ENCODE measurements around the gene KLK14.

KLK14 gene

GRCh38 chr19:51082611-51083010 is at the start of gene KLK14:
Gene KLK14 (minus strand): TSS chr19:51082887. CDS start chr19:51082614, 273 bp downstream.
- Histone ChIP-seq H3K4me3 (ENCODE audit: low read depth, low read length) (no peak within 1 kb of the TSS), H3K27me3 (ENCODE audit: control insufficient read depth, insufficient read depth, low read length) (peaks cover 4% of the 10 kb centered on the region), H3K4me1 (ENCODE audit: control insufficient read depth, insufficient read depth, low read length) (no peaks in the 10 kb centered on the region), H3K9ac (ENCODE audit: low read depth, low read length) (no peak within 1 kb of the TSS), H3K9me3 (ENCODE audit: control insufficient read depth, insufficient read depth, low read length) (no peaks in the 10 kb centered on the region), H3K36me3 (ENCODE audit: control insufficient read depth, insufficient read depth, low read length) (no peaks in the 10 kb centered on the region)

GRCh38 chr19:51131780-51132680 is 49.3 kb upstream of the KLK14 start:
- no peaks in the 10 kb centered on the region for H3K9me3 ChIP-seq (ENCODE audit: control insufficient read depth, insufficient read depth, low read length)
- no peaks in the 10 kb centered on the region for H3K4me1 ChIP-seq (ENCODE audit: control insufficient read depth, insufficient read depth, low read length)
- no peaks in the 10 kb centered on the region for H3K36me3 ChIP-seq (ENCODE audit: control insufficient read depth, insufficient read depth, low read length)
- H3K27me3 ChIP-seq (ENCODE audit: control insufficient read depth, insufficient read depth, low read length), result no peaks in the 10 kb centered on the region
- H3K9ac ChIP-seq (ENCODE audit: low read depth, low read length), result no peak overlapping the region
- no peak overlapping the region for H3K4me3 ChIP-seq (ENCODE audit: low read depth, low read length)

GRCh38 chr19:51129716-51130115 is 47.0 kb upstream of the KLK14 start:
- H3K9ac ChIP-seq (ENCODE audit: low read depth, low read length), result no peak overlapping the region
- no peak overlapping the region for H3K4me3 ChIP-seq (ENCODE audit: low read depth, low read length)
- no peaks in the 10 kb centered on the region for H3K27me3 ChIP-seq (ENCODE audit: control insufficient read depth, insufficient read depth, low read length)
- H3K9me3 ChIP-seq (ENCODE audit: control insufficient read depth, insufficient read depth, low read length), result no peaks in the 10 kb centered on the region
- no peaks in the 10 kb centered on the region for H3K4me1 ChIP-seq (ENCODE audit: control insufficient read depth, insufficient read depth, low read length)
- H3K36me3 ChIP-seq (ENCODE audit: control insufficient read depth, insufficient read depth, low read length), result no peaks in the 10 kb centered on the region

GRCh38 chr19:51128227-51128626 is 45.5 kb upstream of the KLK14 start:
- Histone ChIP-seq H3K4me1 (ENCODE audit: control insufficient read depth, insufficient read depth, low read length) (no peaks in the 10 kb centered on the region), H3K9ac (ENCODE audit: low read depth, low read length) (no peak overlapping the region), H3K4me3 (ENCODE audit: low read depth, low read length) (no peak overlapping the region), H3K36me3 (ENCODE audit: control insufficient read depth, insufficient read depth, low read length) (no peaks in the 10 kb centered on the region), H3K9me3 (ENCODE audit: control insufficient read depth, insufficient read depth, low read length) (no peaks in the 10 kb centered on the region), H3K27me3 (ENCODE audit: control insufficient read depth, insufficient read depth, low read length) (no peaks in the 10 kb centered on the region)

GRCh38 chr19:51127755-51128154 is 45.1 kb upstream of the KLK14 start:
- no peaks in the 10 kb centered on the region for H3K36me3 ChIP-seq (ENCODE audit: control insufficient read depth, insufficient read depth, low read length)
- no peaks in the 10 kb centered on the region for H3K9me3 ChIP-seq (ENCODE audit: control insufficient read depth, insufficient read depth, low read length)
- no peak overlapping the region for H3K4me3 ChIP-seq (ENCODE audit: low read depth, low read length)
- H3K27me3 ChIP-seq (ENCODE audit: control insufficient read depth, insufficient read depth, low read length), result no peaks in the 10 kb centered on the region
- no peak overlapping the region for H3K9ac ChIP-seq (ENCODE audit: low read depth, low read length)
- no peaks in the 10 kb centered on the region for H3K4me1 ChIP-seq (ENCODE audit: control insufficient read depth, insufficient read depth, low read length)

GRCh38 chr19:51127032-51127431 is 44.3 kb upstream of the KLK14 start:
- Histone ChIP-seq H3K4me1 (ENCODE audit: control insufficient read depth, insufficient read depth, low read length) (no peaks in the 10 kb centered on the region), H3K27me3 (ENCODE audit: control insufficient read depth, insufficient read depth, low read length) (no peaks in the 10 kb centered on the region), H3K36me3 (ENCODE audit: control insufficient read depth, insufficient read depth, low read length) (no peaks in the 10 kb centered on the region), H3K9ac (ENCODE audit: low read depth, low read length) (no peak overlapping the region), H3K9me3 (ENCODE audit: control insufficient read depth, insufficient read depth, low read length) (no peaks in the 10 kb centered on the region), H3K4me3 (ENCODE audit: low read depth, low read length) (no peak overlapping the region)

GRCh38 chr19:51125421-51126075 is 42.9 kb upstream of the KLK14 start:
- H3K9me3 ChIP-seq (ENCODE audit: control insufficient read depth, insufficient read depth, low read length), result no peaks in the 10 kb centered on the region
- H3K9ac ChIP-seq (ENCODE audit: low read depth, low read length), result no peak overlapping the region
- no peaks in the 10 kb centered on the region for H3K36me3 ChIP-seq (ENCODE audit: control insufficient read depth, insufficient read depth, low read length)
- H3K27me3 ChIP-seq (ENCODE audit: control insufficient read depth, insufficient read depth, low read length), result no peaks in the 10 kb centered on the region
- no peak overlapping the region for H3K4me3 ChIP-seq (ENCODE audit: low read depth, low read length)
- H3K4me1 ChIP-seq (ENCODE audit: control insufficient read depth, insufficient read depth, low read length), result no peaks in the 10 kb centered on the region

GRCh38 chr19:51124729-51125128 is 42.0 kb upstream of the KLK14 start, which contains the start of gene SIGLEC9:
Gene SIGLEC9 (plus strand): TSS chr19:51124906. CDS start chr19:51124975, 69 bp downstream.
- Histone ChIP-seq H3K9me3 (ENCODE audit: control insufficient read depth, insufficient read depth, low read length) (no peaks in the 10 kb centered on the region), H3K4me3 (ENCODE audit: low read depth, low read length) (no peak within 1 kb of the TSS), H3K27me3 (ENCODE audit: control insufficient read depth, insufficient read depth, low read length) (no peaks in the 10 kb centered on the region), H3K9ac (ENCODE audit: low read depth, low read length) (no peak within 1 kb of the TSS), H3K4me1 (ENCODE audit: control insufficient read depth, insufficient read depth, low read length) (no peaks in the 10 kb centered on the region), H3K36me3 (ENCODE audit: control insufficient read depth, insufficient read depth, low read length) (no peaks in the 10 kb centered on the region)

- no peak overlapping the region for H3K4me3 ChIP-seq (ENCODE audit: low read depth, low read length)
- no peaks in the 10 kb centered on the region for H3K27me3 ChIP-seq (ENCODE audit: control insufficient read depth, insufficient read depth, low read length)
- H3K36me3 ChIP-seq (ENCODE audit: control insufficient read depth, insufficient read depth, low read length), result no peaks in the 10 kb centered on the region
- no peaks in the 10 kb centered on the region for H3K9me3 ChIP-seq (ENCODE audit: control insufficient read depth, insufficient read depth, low read length)
- no peaks in the 10 kb centered on the region for H3K4me1 ChIP-seq (ENCODE audit: control insufficient read depth, insufficient read depth, low read length)
- H3K9ac ChIP-seq (ENCODE audit: low read depth, low read length), result no peak overlapping the region
These were observed 41.5 kb upstream of the KLK14 start for GRCh38 chr19:51124216-51124615.

- Histone ChIP-seq H3K27me3 (ENCODE audit: control insufficient read depth, insufficient read depth, low read length) (no peaks in the 10 kb centered on the region), H3K9ac (ENCODE audit: low read depth, low read length) (no peak overlapping the region), H3K9me3 (ENCODE audit: control insufficient read depth, insufficient read depth, low read length) (no peaks in the 10 kb centered on the region), H3K4me3 (ENCODE audit: low read depth, low read length) (no peak overlapping the region), H3K36me3 (ENCODE audit: control insufficient read depth, insufficient read depth, low read length) (no peaks in the 10 kb centered on the region), H3K4me1 (ENCODE audit: control insufficient read depth, insufficient read depth, low read length) (no peaks in the 10 kb centered on the region)
These were observed 41.1 kb upstream of the KLK14 start for GRCh38 chr19:51123802-51124201.

GRCh38 chr19:51123381-51123800 is 40.7 kb upstream of the KLK14 start:
- Histone ChIP-seq H3K27me3 (ENCODE audit: control insufficient read depth, insufficient read depth, low read length) (no peaks in the 10 kb centered on the region), H3K4me1 (ENCODE audit: control insufficient read depth, insufficient read depth, low read length) (no peaks in the 10 kb centered on the region), H3K4me3 (ENCODE audit: low read depth, low read length) (no peak overlapping the region), H3K36me3 (ENCODE audit: control insufficient read depth, insufficient read depth, low read length) (no peaks in the 10 kb centered on the region), H3K9ac (ENCODE audit: low read depth, low read length) (no peak overlapping the region), H3K9me3 (ENCODE audit: control insufficient read depth, insufficient read depth, low read length) (no peaks in the 10 kb centered on the region)
